ENCODE measurements around the gene TUBB.
"Not testable (repeated sequence)": the region's sequence is repeated elsewhere in the genome, so short reads cannot be mapped to it uniquely, and the experiment has no call there.

TUBB gene

GRCh38 chr6:30712441-30712945 is 7.7 kb upstream of the TUBB start:
- no peak overlapping the region for H3K4me3 ChIP-seq (ENCODE audit: low read length)
- H3K36me3 ChIP-seq (ENCODE audit: insufficient read depth, low read length) = peaks cover 42% of the 10 kb centered on the region
- no peak overlapping the region for H3K9ac ChIP-seq (ENCODE audit: low read depth, low read length)
- H3K9me3 ChIP-seq (replicated peaks; ENCODE audit: low read length) = no peaks in the 10 kb centered on the region
- peaks cover 7% of the 10 kb centered on the region for H3K4me1 ChIP-seq (ENCODE audit: control insufficient read depth, insufficient read depth, low read length)
- no peaks in the 10 kb centered on the region for H3K27me3 ChIP-seq (ENCODE audit: control insufficient read depth, insufficient read depth, low read length)
- H3K4me2 ChIP-seq (ENCODE audit: low read length) = no peak overlapping the region

GRCh38 chr6:30714263-30714662 is 5.9 kb upstream of the TUBB start:
- Histone ChIP-seq H3K9ac (ENCODE audit: low read depth, low read length) (no peak overlapping the region), H3K4me1 (ENCODE audit: control insufficient read depth, insufficient read depth, low read length) (peaks cover 16% of the 10 kb centered on the region), H3K9me3 (replicated peaks; ENCODE audit: low read length) (no peaks in the 10 kb centered on the region), H3K36me3 (ENCODE audit: insufficient read depth, low read length) (peaks cover 34% of the 10 kb centered on the region), H3K4me3 (ENCODE audit: low read length) (no peak overlapping the region), H3K27me3 (ENCODE audit: control insufficient read depth, insufficient read depth, low read length) (no peaks in the 10 kb centered on the region), H3K4me2 (ENCODE audit: low read length) (no peak overlapping the region)

- Histone ChIP-seq H3K9ac (ENCODE audit: low read depth, low read length) (peak overlapping the region; percentile 92), H3K9me3 (replicated peaks; ENCODE audit: low read length) (no peaks in the 10 kb centered on the region), H3K36me3 (ENCODE audit: insufficient read depth, low read length) (peaks cover 29% of the 10 kb centered on the region), H3K4me2 (ENCODE audit: low read length) (peak overlapping the region; percentile 92), H3K4me3 (ENCODE audit: low read length) (peak overlapping the region; percentile 86), H3K27me3 (ENCODE audit: control insufficient read depth, insufficient read depth, low read length) (no peaks in the 10 kb centered on the region), H3K4me1 (ENCODE audit: control insufficient read depth, insufficient read depth, low read length) (peaks cover 19% of the 10 kb centered on the region)
These were observed 3.3 kb upstream of the TUBB start for GRCh38 chr6:30716879-30717128.

- peak within 1 kb of the TSS; percentile 92 for H3K4me2 ChIP-seq (ENCODE audit: low read length)
These were observed 2.9 kb upstream of the TUBB start, which contains the start of gene MDC1 for GRCh38 chr6:30717129-30717844. Gene MDC1 (minus strand): TSS chr6:30717281. CDS start chr6:30715175, 2,106 bp downstream.

GRCh38 chr6:30717845-30718720 is 2.1 kb upstream of the TUBB start:
- H3K9ac ChIP-seq (ENCODE audit: low read depth, low read length) = peak overlapping the region; percentile 78
- peaks cover 27% of the 10 kb centered on the region for H3K36me3 ChIP-seq (ENCODE audit: insufficient read depth, low read length)
- H3K4me3 ChIP-seq (ENCODE audit: low read length) = peak overlapping the region; percentile 51
- H3K4me2 ChIP-seq (ENCODE audit: low read length) = peak overlapping the region; percentile 77
- H3K27me3 ChIP-seq (ENCODE audit: control insufficient read depth, insufficient read depth, low read length); H3K9me3 ChIP-seq (replicated peaks; ENCODE audit: low read length): not testable (repeated sequence)
- peaks cover 22% of the 10 kb centered on the region for H3K4me1 ChIP-seq (ENCODE audit: control insufficient read depth, insufficient read depth, low read length)

More at GRCh38 chr6:30717129-30717844, 2.9 kb upstream of the TUBB start, which contains the start of gene MDC1:
- Histone ChIP-seq H3K4me1 (ENCODE audit: control insufficient read depth, insufficient read depth, low read length) (peaks cover 19% of the 10 kb centered on the region), H3K4me3 (ENCODE audit: low read length) (peak within 1 kb of the TSS; percentile 86), H3K27me3 (ENCODE audit: control insufficient read depth, insufficient read depth, low read length) (no peaks in the 10 kb centered on the region), H3K9me3 (replicated peaks; ENCODE audit: low read length) (no peaks in the 10 kb centered on the region), H3K36me3 (ENCODE audit: insufficient read depth, low read length) (peaks cover 28% of the 10 kb centered on the region), H3K9ac (ENCODE audit: low read depth, low read length) (peak within 1 kb of the TSS; percentile 92)

- Histone ChIP-seq H3K4me3 (ENCODE audit: low read length) (peak overlapping the region; percentile 67), H3K27me3 (ENCODE audit: control insufficient read depth, insufficient read depth, low read length) (no peaks in the 10 kb centered on the region), H3K4me1 (ENCODE audit: control insufficient read depth, insufficient read depth, low read length) (peaks cover 35% of the 10 kb centered on the region), H3K9me3 (replicated peaks; ENCODE audit: low read length) (no peaks in the 10 kb centered on the region), H3K36me3 (ENCODE audit: insufficient read depth, low read length) (peaks cover 35% of the 10 kb centered on the region), H3K4me2 (ENCODE audit: low read length) (peak overlapping the region; percentile 77), H3K9ac (ENCODE audit: low read depth, low read length) (peak overlapping the region; percentile 76)
These were observed 796 bp upstream of the TUBB start for GRCh38 chr6:30719356-30719755.

- Histone ChIP-seq H3K27me3 (ENCODE audit: control insufficient read depth, insufficient read depth, low read length) (no peaks in the 10 kb centered on the region), H3K9me3 (replicated peaks; ENCODE audit: low read length) (no peaks in the 10 kb centered on the region), H3K4me2 (ENCODE audit: low read length) (peak overlapping the region; percentile 73), H3K36me3 (ENCODE audit: insufficient read depth, low read length) (peaks cover 42% of the 10 kb centered on the region), H3K9ac (ENCODE audit: low read depth, low read length) (peak overlapping the region; percentile 98), H3K4me3 (ENCODE audit: low read length) (peak overlapping the region; percentile 95), H3K4me1 (ENCODE audit: control insufficient read depth, insufficient read depth, low read length) (peaks cover 49% of the 10 kb centered on the region)
These were observed 616 bp downstream of the TUBB start for GRCh38 chr6:30720738-30721197.

- H3K27me3 ChIP-seq (ENCODE audit: control insufficient read depth, insufficient read depth, low read length) = no peaks in the 10 kb centered on the region
- H3K9ac ChIP-seq (ENCODE audit: low read depth, low read length) = peak overlapping the region; percentile 98
- H3K4me3 ChIP-seq (ENCODE audit: low read length) = peak overlapping the region; percentile 95
- H3K4me2 ChIP-seq (ENCODE audit: low read length) = peak overlapping the region; percentile 98
- H3K36me3 ChIP-seq (ENCODE audit: insufficient read depth, low read length) = peaks cover 46% of the 10 kb centered on the region
- peaks cover 51% of the 10 kb centered on the region for H3K4me1 ChIP-seq (ENCODE audit: control insufficient read depth, insufficient read depth, low read length)
- no peaks in the 10 kb centered on the region for H3K9me3 ChIP-seq (replicated peaks; ENCODE audit: low read length)
These were observed 1.3 kb downstream of the TUBB start for GRCh38 chr6:30721198-30722024.

- H3K4me1 ChIP-seq (ENCODE audit: control insufficient read depth, insufficient read depth, low read length) = peaks cover 48% of the 10 kb centered on the region
- H3K9me3 ChIP-seq (replicated peaks; ENCODE audit: low read length) = not testable (repeated sequence)
These were observed 1.8 kb downstream of the TUBB start for GRCh38 chr6:30722025-30722279.

GRCh38 chr6:30722280-30723112 is 2.3 kb downstream of the TUBB start:
- H3K4me1 ChIP-seq (ENCODE audit: control insufficient read depth, insufficient read depth, low read length) = peaks cover 53% of the 10 kb centered on the region
- H3K9ac ChIP-seq (ENCODE audit: low read depth, low read length) = peak overlapping the region; percentile 98
- peaks cover 50% of the 10 kb centered on the region for H3K36me3 ChIP-seq (ENCODE audit: insufficient read depth, low read length)
- H3K4me2 ChIP-seq (ENCODE audit: low read length) = peak overlapping the region; percentile 98
- no peaks in the 10 kb centered on the region for H3K9me3 ChIP-seq (replicated peaks; ENCODE audit: low read length)
- H3K4me3 ChIP-seq (ENCODE audit: low read length) = peak overlapping the region; percentile 95
- H3K27me3 ChIP-seq (ENCODE audit: control insufficient read depth, insufficient read depth, low read length) = no peaks in the 10 kb centered on the region

More at GRCh38 chr6:30722025-30722279, 1.8 kb downstream of the TUBB start:
- H3K4me2 ChIP-seq (ENCODE audit: low read length) = peak overlapping the region; percentile 98
- peak overlapping the region; percentile 95 for H3K4me3 ChIP-seq (ENCODE audit: low read length)
- H3K27me3 ChIP-seq (ENCODE audit: control insufficient read depth, insufficient read depth, low read length) = not testable (repeated sequence)
- peak overlapping the region; percentile 98 for H3K9ac ChIP-seq (ENCODE audit: low read depth, low read length)
- peaks cover 46% of the 10 kb centered on the region for H3K36me3 ChIP-seq (ENCODE audit: insufficient read depth, low read length)
